ENCODE measurements around the gene TMEM144.
"Not testable (repeated sequence)": the region's sequence is repeated elsewhere in the genome, so short reads cannot be mapped to it uniquely, and the experiment has no call there.

TMEM144 gene

GRCh38 chr4:158234671-158235070 lies 24.4 kb downstream of the TMEM144 start:
- no peak for DNase-seq (ENCODE audit: low read depth in 4 of 4, low spot score in 1 of 4)

- no peak for DNase-seq (ENCODE audit: low read depth in 4 of 4, low spot score in 1 of 4)
These were observed 26.2 kb downstream of the TMEM144 start for GRCh38 chr4:158236304-158237030.

GRCh38 chr4:158238575-158238974 lies 28.3 kb downstream of the TMEM144 start:
- DNase-seq (ENCODE audit: low read depth in 4 of 4, low spot score in 1 of 4), result no peak

GRCh38 chr4:158239196-158239595 lies 28.9 kb downstream of the TMEM144 start:
- DNase-seq (ENCODE audit: low read depth in 4 of 4, low spot score in 1 of 4), result no peak

GRCh38 chr4:158243071-158243470 lies 32.8 kb downstream of the TMEM144 start:
- no peak for DNase-seq (ENCODE audit: low read depth in 4 of 4, low spot score in 1 of 4)

GRCh38 chr4:158250321-158250720 lies 40.0 kb downstream of the TMEM144 start:
- DNase-seq (ENCODE audit: low read depth in 4 of 4, low spot score in 1 of 4), result no peak

GRCh38 chr4:158253350-158253980 lies 43.2 kb downstream of the TMEM144 start:
- DNase-seq (ENCODE audit: low read depth in 4 of 4, low spot score in 1 of 4), result peak; percentile 9 to 20 (median 12)

GRCh38 chr4:158254292-158254691 lies 44.0 kb downstream of the TMEM144 start:
- DNase-seq (ENCODE audit: low read depth in 4 of 4, low spot score in 1 of 4), result no peak

GRCh38 chr4:158255727-158256324 lies 45.5 kb downstream of the TMEM144 start:
- DNase-seq (ENCODE audit: low read depth in 4 of 4, low spot score in 1 of 4), result no peak

- no peak for DNase-seq (ENCODE audit: low read depth in 4 of 4, low spot score in 1 of 4)
These were observed 49.8 kb downstream of the TMEM144 start for GRCh38 chr4:158259955-158260575.

- no peak for DNase-seq (ENCODE audit: low read depth in 4 of 4, low spot score in 1 of 4)
These were observed 51.2 kb downstream of the TMEM144 start for GRCh38 chr4:158261480-158261879.

GRCh38 chr4:158268553-158268952 lies 58.3 kb downstream of the TMEM144 start:
- DNase-seq (ENCODE audit: low read depth in 4 of 4, low spot score in 1 of 4), result no peak

GRCh38 chr4:158274636-158275035 lies 64.3 kb downstream of the TMEM144 start:
- no peak for DNase-seq (ENCODE audit: low read depth in 4 of 4, low spot score in 1 of 4)

- no peak for DNase-seq (ENCODE audit: low read depth in 4 of 4, low spot score in 1 of 4)
These were observed 67.3 kb downstream of the TMEM144 start for GRCh38 chr4:158277558-158277957.

- DNase-seq (ENCODE audit: low read depth in 4 of 4, low spot score in 1 of 4), result not testable (repeated sequence)
These were observed 68.8 kb downstream of the TMEM144 start for GRCh38 chr4:158279052-158279451.

GRCh38 chr4:158280856-158281255 lies 70.6 kb downstream of the TMEM144 start:
- no peak for DNase-seq (ENCODE audit: low read depth in 4 of 4, low spot score in 1 of 4)

- no peak for DNase-seq (ENCODE audit: low read depth in 4 of 4, low spot score in 1 of 4)
These were observed 72.0 kb downstream of the TMEM144 start for GRCh38 chr4:158282252-158282651.

GRCh38 chr4:158285429-158286216 lies 75.3 kb downstream of the TMEM144 start:
- DNase-seq (ENCODE audit: low read depth in 4 of 4, low spot score in 1 of 4), result no peak

GRCh38 chr4:158290912-158291311 lies 80.6 kb downstream of the TMEM144 start:
- no peak for DNase-seq (ENCODE audit: low read depth in 4 of 4, low spot score in 1 of 4)

GRCh38 chr4:158291334-158292055 lies 81.2 kb downstream of the TMEM144 start:
- DNase-seq (ENCODE audit: low read depth in 4 of 4, low spot score in 1 of 4), result no peak
